Progenitor cell of endocrine pancreas (in vitro differentiated cells): Measurements from ENCODE around the gene POLR2J3. TPM values are rescaled to one million over a fixed set of nuclear protein-coding genes. Genes with fewer than 3 reads are reported as not detected.
"Not testable (repeated sequence)": the region's sequence is repeated elsewhere in the genome, so short reads cannot be mapped to it uniquely, and the experiment has no call there.

Source experiments
- DNase-seq: peaks from one replicate; pipeline ENCODE4 v3.0.0; 2021; ENCODE audit warnings: low spot score; ENCODE audit not compliant: unreplicated experiment
- H3K27ac Mint-ChIP-seq: 2 replicates; pipeline ENCODE4 v1.8.0; 2021; ENCODE audit warnings: mild to moderate bottlenecking, moderate library complexity, mixed read lengths
- H3K27me3 Mint-ChIP-seq: 2 replicates; pipeline ENCODE4 v1.8.0; 2021; ENCODE audit warnings: mixed read lengths
- H3K36me3 Mint-ChIP-seq: 2 replicates; pipeline ENCODE4 v1.8.0; 2022; ENCODE audit warnings: mixed read lengths; ENCODE audit not compliant: insufficient read depth
- H3K4me1 Mint-ChIP-seq: 2 replicates; pipeline ENCODE4 v1.8.0; 2021; ENCODE audit warnings: low read depth, mixed read lengths
- H3K4me3 Mint-ChIP-seq: 2 replicates; pipeline ENCODE4 v1.8.0; 2021; ENCODE audit warnings: low read depth, mild to moderate bottlenecking, moderate library complexity, mixed read lengths
- H3K9me3 Mint-ChIP-seq: 2 replicates; pipeline ENCODE4 v1.8.0; 2021; ENCODE audit warnings: low read depth, mixed read lengths
- total RNA-seq: library from RNA; stranded (reverse); gene quantifications from 2 replicates; pipeline ENCODE4 v1.2.1, GENCODE V29; 2021

The POLR2J3 gene
- total RNA-seq, 1 donor from 2014 or later, result 31.5 TPM

DNA sequence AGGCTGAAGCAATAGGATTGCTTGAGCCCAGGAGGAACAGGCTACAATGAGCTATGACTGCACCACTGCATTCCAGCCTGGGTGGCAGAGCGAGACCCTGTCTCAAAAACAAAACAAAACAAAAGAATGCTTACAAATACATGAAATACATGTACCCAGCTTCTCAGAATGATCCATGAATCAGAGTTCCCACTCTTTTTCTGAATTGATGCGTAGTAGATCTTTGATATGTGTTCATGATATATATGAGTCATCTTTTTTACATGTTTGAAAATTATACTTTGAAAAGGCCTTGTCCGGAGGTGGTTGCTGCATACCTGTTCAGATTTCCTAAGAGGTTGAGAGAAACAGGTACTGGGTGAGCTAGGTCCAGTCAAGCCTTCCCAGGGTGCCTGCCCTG is 4.0 kb upstream of the POLR2J3 start:
- not testable (repeated sequence) for H3K4me1 Mint-ChIP-seq, H3K36me3 Mint-ChIP-seq, H3K27ac Mint-ChIP-seq, DNase-seq, H3K4me3 Mint-ChIP-seq, H3K27me3 Mint-ChIP-seq, H3K9me3 Mint-ChIP-seq

GRCh38 chr7:102574607-102575006 is 2.2 kb upstream of the POLR2J3 start:
- not testable (repeated sequence) for DNase-seq, H3K4me3 Mint-ChIP-seq, H3K36me3 Mint-ChIP-seq, H3K4me1 Mint-ChIP-seq, H3K27me3 Mint-ChIP-seq, H3K9me3 Mint-ChIP-seq, H3K27ac Mint-ChIP-seq

GRCh38 chr7:102568620-102569019 is 3.8 kb downstream of the POLR2J3 start:
- not testable (repeated sequence) for H3K27ac Mint-ChIP-seq, H3K36me3 Mint-ChIP-seq, H3K4me3 Mint-ChIP-seq, H3K4me1 Mint-ChIP-seq, DNase-seq, H3K27me3 Mint-ChIP-seq, H3K9me3 Mint-ChIP-seq

GRCh38 chr7:102550808-102551422 is 21.5 kb downstream of the POLR2J3 start, which contains the start of gene SPDYE2:
Gene SPDYE2 (plus strand): TSS chr7:102551226. CDS start chr7:102553256, 2,030 bp downstream.
- H3K36me3 Mint-ChIP-seq, DNase-seq, H3K27me3 Mint-ChIP-seq, H3K4me3 Mint-ChIP-seq, H3K4me1 Mint-ChIP-seq, H3K9me3 Mint-ChIP-seq, H3K27ac Mint-ChIP-seq: not testable (repeated sequence)

- not testable (repeated sequence) for H3K4me1 Mint-ChIP-seq, H3K4me3 Mint-ChIP-seq, H3K36me3 Mint-ChIP-seq, H3K9me3 Mint-ChIP-seq, H3K27me3 Mint-ChIP-seq, DNase-seq, H3K27ac Mint-ChIP-seq
These were observed 26.0 kb downstream of the POLR2J3 start for GRCh38 chr7:102546353-102546752.

- H3K27me3 Mint-ChIP-seq, H3K9me3 Mint-ChIP-seq, H3K36me3 Mint-ChIP-seq, DNase-seq, H3K4me1 Mint-ChIP-seq, H3K27ac Mint-ChIP-seq, H3K4me3 Mint-ChIP-seq: not testable (repeated sequence)
These were observed 27.1 kb downstream of the POLR2J3 start for GRCh38 chr7:102545288-102545687.

GRCh38 chr7:102544372-102544771 is 28.0 kb downstream of the POLR2J3 start:
- DNase-seq, H3K36me3 Mint-ChIP-seq, H3K27ac Mint-ChIP-seq, H3K4me3 Mint-ChIP-seq, H3K27me3 Mint-ChIP-seq, H3K4me1 Mint-ChIP-seq, H3K9me3 Mint-ChIP-seq: not testable (repeated sequence)

GRCh38 chr7:102543596-102543995 is 28.8 kb downstream of the POLR2J3 start, which contains the start of gene UPK3BL2:
Gene UPK3BL2 (minus strand): TSS chr7:102543696. CDS start chr7:102543636, 60 bp downstream.
- H3K9me3 Mint-ChIP-seq, DNase-seq, H3K27me3 Mint-ChIP-seq, H3K27ac Mint-ChIP-seq, H3K36me3 Mint-ChIP-seq, H3K4me1 Mint-ChIP-seq, H3K4me3 Mint-ChIP-seq: not testable (repeated sequence)

DNA sequence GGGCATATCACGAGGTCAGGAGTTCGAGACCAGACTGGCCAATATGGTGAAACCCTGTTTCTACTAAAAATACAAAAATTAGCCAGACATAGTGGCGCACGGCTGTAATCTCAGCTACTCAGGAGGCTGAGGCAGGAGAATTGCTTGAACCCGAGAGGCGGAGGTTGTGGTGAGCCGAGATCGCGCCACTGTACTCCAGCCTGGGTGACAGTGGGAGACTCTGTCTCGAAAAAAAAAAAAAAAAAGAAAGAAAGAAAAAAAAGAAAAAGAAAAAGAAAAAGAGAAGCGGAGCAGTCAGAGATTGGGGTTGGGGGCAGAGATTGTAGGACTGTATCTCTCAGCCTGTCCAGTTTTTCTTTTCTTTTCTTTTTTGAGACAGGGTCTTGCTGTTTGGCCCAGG is 29.6 kb downstream of the POLR2J3 start:
- not testable (repeated sequence) for H3K36me3 Mint-ChIP-seq, H3K27me3 Mint-ChIP-seq, H3K27ac Mint-ChIP-seq, H3K4me3 Mint-ChIP-seq, H3K4me1 Mint-ChIP-seq, DNase-seq, H3K9me3 Mint-ChIP-seq

DNA sequence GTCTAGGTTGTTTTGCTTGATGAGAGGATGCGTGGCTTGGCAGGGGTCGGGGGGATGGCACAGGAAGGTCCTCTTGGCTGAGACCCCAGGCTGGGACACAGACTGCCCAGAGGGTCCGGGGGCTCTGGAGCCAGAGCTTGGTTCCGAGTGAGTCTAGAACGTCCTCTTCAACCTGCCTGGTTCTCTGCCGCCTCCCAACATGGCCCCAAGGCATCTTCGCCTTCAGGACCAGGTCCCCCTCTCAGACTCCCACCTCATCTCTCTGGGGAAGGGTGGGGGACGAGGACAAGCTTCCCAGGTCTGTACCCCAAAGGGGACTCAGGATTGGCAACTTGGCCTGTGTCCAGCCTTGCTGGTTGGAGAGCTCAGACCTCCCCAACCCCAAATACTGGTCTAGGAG is 30.3 kb downstream of the POLR2J3 start:
- not testable (repeated sequence) for H3K27me3 Mint-ChIP-seq, H3K9me3 Mint-ChIP-seq, DNase-seq, H3K27ac Mint-ChIP-seq, H3K4me3 Mint-ChIP-seq, H3K36me3 Mint-ChIP-seq, H3K4me1 Mint-ChIP-seq

- H3K27ac Mint-ChIP-seq, H3K36me3 Mint-ChIP-seq, H3K4me3 Mint-ChIP-seq, H3K9me3 Mint-ChIP-seq, H3K27me3 Mint-ChIP-seq, DNase-seq, H3K4me1 Mint-ChIP-seq: not testable (repeated sequence)
These were observed 31.8 kb downstream of the POLR2J3 start for GRCh38 chr7:102540604-102541003.

- not testable (repeated sequence) for H3K9me3 Mint-ChIP-seq, H3K4me3 Mint-ChIP-seq, H3K27me3 Mint-ChIP-seq, H3K27ac Mint-ChIP-seq, DNase-seq, H3K36me3 Mint-ChIP-seq, H3K4me1 Mint-ChIP-seq
These were observed 37.2 kb downstream of the POLR2J3 start for GRCh38 chr7:102535062-102535615.

DNA sequence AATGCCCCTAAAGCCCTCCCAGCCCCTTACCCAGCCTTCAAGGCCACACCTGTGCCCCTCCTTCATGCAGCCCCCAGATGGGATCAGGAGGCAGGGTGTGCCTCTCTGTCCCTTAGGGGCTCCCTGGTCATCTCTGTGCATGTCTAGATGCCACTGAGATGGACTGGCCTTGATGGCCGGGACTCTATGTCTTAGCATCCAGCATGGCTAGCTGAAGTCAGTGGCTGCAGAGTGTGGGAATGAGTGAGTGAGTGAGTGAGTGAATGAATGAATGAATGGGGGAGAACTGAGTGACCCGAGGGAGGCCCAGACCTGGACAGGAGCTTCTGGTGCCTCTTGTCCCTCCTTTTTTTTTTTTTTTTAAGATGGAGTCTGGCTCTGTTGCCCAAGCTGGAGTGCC is 40.3 kb downstream of the POLR2J3 start:
- H3K27ac Mint-ChIP-seq, H3K4me3 Mint-ChIP-seq, H3K9me3 Mint-ChIP-seq, H3K36me3 Mint-ChIP-seq, H3K4me1 Mint-ChIP-seq, DNase-seq, H3K27me3 Mint-ChIP-seq: not testable (repeated sequence)

DNA sequence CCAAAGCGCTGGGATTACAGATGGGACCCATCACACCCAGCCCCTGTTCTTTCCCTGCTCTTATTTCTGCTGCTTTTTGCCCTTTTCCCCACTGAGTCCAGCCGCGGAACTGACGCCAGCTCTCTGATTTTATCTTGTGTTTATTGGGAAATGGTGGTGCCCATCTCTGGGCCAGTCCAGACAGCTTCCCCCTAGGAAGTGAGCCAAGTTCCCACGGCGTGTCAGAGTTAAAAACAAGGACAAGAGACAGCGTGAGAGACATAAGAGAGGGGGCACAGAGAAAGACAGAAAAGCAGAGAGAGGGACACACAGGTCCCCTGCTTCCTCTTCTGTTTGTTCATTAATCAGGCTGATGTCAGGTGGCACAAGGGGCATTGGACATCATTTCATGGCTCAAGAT is 40.8 kb downstream of the POLR2J3 start:
- not testable (repeated sequence) for DNase-seq, H3K4me3 Mint-ChIP-seq, H3K27me3 Mint-ChIP-seq, H3K9me3 Mint-ChIP-seq, H3K4me1 Mint-ChIP-seq, H3K36me3 Mint-ChIP-seq, H3K27ac Mint-ChIP-seq
